Sigmoid colon (tissue), 7 donors: ENCODE results near the gene FNTB. TPM values are rescaled to one million over a fixed set of nuclear protein-coding genes. Genes with fewer than 3 reads are reported as not detected.

Source experiments
- DNase-seq: peaks from one replicate; pipeline ENCODE4 v3.0.0-alpha.2; 2019
- H3K27ac ChIP-seq, 4 donors: fragments of 200-600 bp; sonication (generic); one replicate each; pipeline ENCODE4 v1.5.1; 2016 to 2019; ENCODE audit warnings: mild to moderate bottlenecking in 1 of 4
- H3K27me3 ChIP-seq, 3 donors: fragments of 200-600 bp; sonication (generic); one replicate each; pipeline ENCODE4 v1.5.1; 2019; ENCODE audit warnings: mild to moderate bottlenecking in 1 of 3
- H3K36me3 ChIP-seq, 4 donors: fragments of 200-600 bp; sonication (generic); one replicate each; pipeline ENCODE4 v1.5.1; 2016 to 2019
- H3K4me1 ChIP-seq, 4 donors: fragments of 200-600 bp; sonication (generic); one replicate each; pipeline ENCODE4 v1.5.1; 2017 to 2019
- H3K4me3 ChIP-seq, 4 donors: fragments of 200-600 bp; sonication (generic); one replicate each; pipeline ENCODE4 v1.5.1; 2017 to 2019; ENCODE audit warnings: mild to moderate bottlenecking in 2 of 4, moderate library complexity in 1 of 4
- H3K9me3 ChIP-seq, 4 donors: fragments of 200-600 bp in 3 of 4; sonication (generic) in 3 of 4; one replicate each; pipeline versions ENCODE4 v1.5.1 to v1.6.1; 2013 to 2019
- EP300 ChIP-seq, 4 donors: sonication (generic); formaldehyde crosslinking; IDR thresholded peaks; one replicate each; pipeline ENCODE4 v1.6.1; 2017; ENCODE audit warnings: antibody characterized with exemption in 4 of 4
- POLR2A ChIP-seq, 2 donors: fragments of 450-650 bp; IDR thresholded peaks; one replicate each; pipeline ENCODE4 v1.6.1; 2016; ENCODE audit warnings: antibody characterized with exemption in 2 of 2, mild to moderate bottlenecking in 2 of 2, moderate library complexity in 2 of 2
- POLR2AphosphoS5 ChIP-seq, 4 donors: sonication (generic); formaldehyde crosslinking; IDR thresholded peaks; one replicate each; pipeline ENCODE4 v1.6.1; 2017; ENCODE audit warnings: antibody characterized with exemption in 4 of 4
- WGBS, 2 donors: extraction: QIAGEN DNeasy Blood & Tissue Kit; methylation state at CpG; one replicate each; pipeline ENCODE4 v1.1.7; 2013; 5-methylcytosine and 5-hydroxymethylcytosine counted together
- intact Hi-C: fragments of 100-400 bp; cut with DNase I; formaldehyde crosslinking; loops from one replicate; pipeline ENCODE4 v1.15.1; 2023
- polyA plus RNA-seq, 3 donors: library from polyadenylated mRNA; stranded (reverse); fragments of 200-250 nt; gene quantifications; one replicate each; pipeline ENCODE4 v1.2.3, GENCODE V29; 2013
- total RNA-seq, 4 donors: library from RNA; depleted of rRNA; stranded (reverse); fragments of >200 nt; gene quantifications; one replicate each; pipeline ENCODE4 v1.1.0, GENCODE V29; 2016
- TF ChIP-seq, protein P1 (sequence below), 4 experiments: fragments of 450-650 bp in 3 of 4; fragments of 200-600 bp in 1 of 4; IDR thresholded peaks; one replicate each; pipeline ENCODE4 v1.5.1; 2016 to 2019; ENCODE audit warnings: antibody characterized with exemption in 4 of 4, mild to moderate bottlenecking in 3 of 4, moderate library complexity in 2 of 4
- donor health status: healthy with polysubstance abuse.
- donor health status: Bipolar disorder and iron deficiency.
- donor health status: healthy.

Gene FNTB
- total and polyA plus RNA-seq, 7 donors = 6.9 to 13.0 (median 10.7) TPM

- H3K4me3 ChIP-seq = no peak overlapping the region
- WGBS, 2 donors = 91 to 93% methylated on average over 28 of the region's 28 CpGs
- intact Hi-C loops = no loop called here
- peaks cover 0 to 11% (median 0%) of the 10 kb centered on the region in 4 donors for H3K4me1 ChIP-seq
- peaks cover 0 to 19% (median 2%) of the 10 kb centered on the region in 4 donors for H3K36me3 ChIP-seq
- no peak overlapping the region for H3K27ac ChIP-seq
- no peaks in the 10 kb centered on the region for H3K27me3 ChIP-seq
- H3K9me3 ChIP-seq = no peaks in the 10 kb centered on the region
- DNase-seq = no peak
- TF ChIP-seq POLR2A (IDR thresholded peaks at IDR 0.05) (no peak), EP300 (IDR thresholded peaks at IDR 0.05) (no peak), POLR2AphosphoS5 (IDR thresholded peaks at IDR 0.05) (no peak)
- TF ChIP-seq, protein P1, sequence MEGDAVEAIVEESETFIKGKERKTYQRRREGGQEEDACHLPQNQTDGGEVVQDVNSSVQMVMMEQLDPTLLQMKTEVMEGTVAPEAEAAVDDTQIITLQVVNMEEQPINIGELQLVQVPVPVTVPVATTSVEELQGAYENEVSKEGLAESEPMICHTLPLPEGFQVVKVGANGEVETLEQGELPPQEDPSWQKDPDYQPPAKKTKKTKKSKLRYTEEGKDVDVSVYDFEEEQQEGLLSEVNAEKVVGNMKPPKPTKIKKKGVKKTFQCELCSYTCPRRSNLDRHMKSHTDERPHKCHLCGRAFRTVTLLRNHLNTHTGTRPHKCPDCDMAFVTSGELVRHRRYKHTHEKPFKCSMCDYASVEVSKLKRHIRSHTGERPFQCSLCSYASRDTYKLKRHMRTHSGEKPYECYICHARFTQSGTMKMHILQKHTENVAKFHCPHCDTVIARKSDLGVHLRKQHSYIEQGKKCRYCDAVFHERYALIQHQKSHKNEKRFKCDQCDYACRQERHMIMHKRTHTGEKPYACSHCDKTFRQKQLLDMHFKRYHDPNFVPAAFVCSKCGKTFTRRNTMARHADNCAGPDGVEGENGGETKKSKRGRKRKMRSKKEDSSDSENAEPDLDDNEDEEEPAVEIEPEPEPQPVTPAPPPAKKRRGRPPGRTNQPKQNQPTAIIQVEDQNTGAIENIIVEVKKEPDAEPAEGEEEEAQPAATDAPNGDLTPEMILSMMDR (IDR thresholded peaks at IDR 0.05) = no peak
Observed at GRCh38 chr14:64947710-64948611, 38.7 kb upstream of the FNTB start.

DNA sequence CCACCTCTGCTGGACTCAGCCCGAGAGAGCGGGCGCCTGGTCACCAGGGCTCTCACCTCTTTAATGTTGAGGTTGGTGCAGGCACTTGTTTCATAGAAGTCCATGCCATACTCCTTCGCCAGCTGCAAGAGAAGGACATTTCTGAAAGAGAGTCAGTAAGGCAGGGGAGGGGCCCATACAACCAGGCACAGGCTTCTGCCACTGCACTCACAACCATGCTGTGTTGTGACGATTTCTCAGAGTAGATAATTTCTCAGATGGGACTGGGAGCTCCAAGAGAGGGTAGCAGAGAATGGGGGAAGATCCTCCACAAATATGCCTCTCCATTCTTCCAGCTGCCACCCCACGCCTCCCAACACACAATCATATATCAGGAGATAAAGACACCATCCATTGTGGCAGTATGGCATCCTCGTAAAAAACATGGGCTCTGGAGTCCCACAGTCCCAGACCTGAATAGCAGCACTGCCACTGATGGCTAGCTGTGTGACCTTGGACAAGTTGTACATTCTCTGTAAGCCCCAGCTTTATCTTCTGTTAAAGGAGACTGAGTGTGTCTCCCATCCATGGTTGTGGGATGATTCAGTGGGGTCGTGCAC is 38.0 kb upstream of the FNTB start:
- no peak overlapping the region for H3K27ac ChIP-seq
- WGBS, 2 donors = 93% methylated on average over 8 of the region's 8 CpGs
- no peaks in the 10 kb centered on the region for H3K9me3 ChIP-seq
- H3K36me3 ChIP-seq = peaks cover 0 to 11% (median under 1%) of the 10 kb centered on the region in 4 donors
- intact Hi-C loops = no loop called here
- H3K4me3 ChIP-seq = no peak overlapping the region
- H3K4me1 ChIP-seq = peaks cover 0 to 11% (median 0%) of the 10 kb centered on the region in 4 donors
- no peak for DNase-seq
- TF ChIP-seq POLR2A (IDR thresholded peaks at IDR 0.05) = no peak
- no peak for TF ChIP-seq EP300 (IDR thresholded peaks at IDR 0.05)
- TF ChIP-seq, protein P1 (IDR thresholded peaks at IDR 0.05) = no peak
- TF ChIP-seq POLR2AphosphoS5 (IDR thresholded peaks at IDR 0.05) = no peak
- no peaks in the 10 kb centered on the region for H3K27me3 ChIP-seq

DNA sequence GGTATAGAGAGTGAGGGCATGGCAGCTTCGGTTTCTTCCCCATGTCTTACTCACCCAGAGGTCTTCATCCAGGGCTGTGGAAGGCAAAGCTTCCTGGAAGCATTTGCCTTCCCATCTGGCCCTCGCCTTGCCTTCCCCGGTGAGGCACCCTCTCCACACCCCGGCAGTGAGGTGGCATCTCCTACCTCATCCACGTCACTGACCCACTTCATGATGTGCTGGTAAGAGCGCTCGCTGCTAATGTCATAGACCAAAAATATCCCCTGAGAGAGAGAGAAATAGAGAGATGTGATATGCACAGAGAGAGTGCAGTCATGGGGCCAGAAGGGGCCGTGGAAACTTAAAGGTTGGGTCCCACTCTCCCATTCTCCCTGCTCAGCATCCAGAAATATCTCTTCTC is 35.8 kb upstream of the FNTB start:
- 96 to 97% methylated on average over 8 of the region's 8 CpGs for WGBS, 2 donors
- no peak overlapping the region for H3K27ac ChIP-seq
- H3K4me3 ChIP-seq = no peak overlapping the region
- intact Hi-C loops = no loop called here
- H3K9me3 ChIP-seq = no peaks in the 10 kb centered on the region
- peaks cover 0 to 10% (median 0%) of the 10 kb centered on the region in 4 donors for H3K36me3 ChIP-seq
- TF ChIP-seq EP300 (IDR thresholded peaks at IDR 0.05) (no peak), POLR2AphosphoS5 (IDR thresholded peaks at IDR 0.05) (no peak), POLR2A (IDR thresholded peaks at IDR 0.05) (no peak)
- TF ChIP-seq, protein P1 (IDR thresholded peaks at IDR 0.05) = no peak
- H3K4me1 ChIP-seq = peaks cover 0 to 11% (median 0%) of the 10 kb centered on the region in 4 donors
- H3K27me3 ChIP-seq = no peaks in the 10 kb centered on the region
- no peak for DNase-seq

- DNase-seq = no peak
- H3K27me3 ChIP-seq = no peaks in the 10 kb centered on the region
- TF ChIP-seq EP300 (IDR thresholded peaks at IDR 0.05) (no peak), POLR2A (IDR thresholded peaks at IDR 0.05) (no peak), POLR2AphosphoS5 (IDR thresholded peaks at IDR 0.05) (no peak)
- TF ChIP-seq, protein P1 (IDR thresholded peaks at IDR 0.05) = no peak
- no peak overlapping the region for H3K27ac ChIP-seq
- WGBS, 2 donors = 96 to 97% methylated on average over 8 of the region's 8 CpGs
- intact Hi-C loops = no loop called here
- H3K36me3 ChIP-seq = peaks cover 0 to 10% (median 0%) of the 10 kb centered on the region in 4 donors
- peaks cover 0 to 11% (median 0%) of the 10 kb centered on the region in 4 donors for H3K4me1 ChIP-seq
- no peak overlapping the region for H3K4me3 ChIP-seq
- no peaks in the 10 kb centered on the region for H3K9me3 ChIP-seq
Observed at GRCh38 chr14:64951291-64951690, 35.4 kb upstream of the FNTB start.
